Measurements from ENCODE around the gene SMG1. TPM values are rescaled to one million over a fixed set of nuclear protein-coding genes. Genes with fewer than 3 reads are reported as not detected.
"Not testable (repeated sequence)": the region's sequence is repeated elsewhere in the genome, so short reads cannot be mapped to it uniquely, and the experiment has no call there.

Gene SMG1
- total RNA-seq, 1 donor: 88.5 TPM

DNA sequence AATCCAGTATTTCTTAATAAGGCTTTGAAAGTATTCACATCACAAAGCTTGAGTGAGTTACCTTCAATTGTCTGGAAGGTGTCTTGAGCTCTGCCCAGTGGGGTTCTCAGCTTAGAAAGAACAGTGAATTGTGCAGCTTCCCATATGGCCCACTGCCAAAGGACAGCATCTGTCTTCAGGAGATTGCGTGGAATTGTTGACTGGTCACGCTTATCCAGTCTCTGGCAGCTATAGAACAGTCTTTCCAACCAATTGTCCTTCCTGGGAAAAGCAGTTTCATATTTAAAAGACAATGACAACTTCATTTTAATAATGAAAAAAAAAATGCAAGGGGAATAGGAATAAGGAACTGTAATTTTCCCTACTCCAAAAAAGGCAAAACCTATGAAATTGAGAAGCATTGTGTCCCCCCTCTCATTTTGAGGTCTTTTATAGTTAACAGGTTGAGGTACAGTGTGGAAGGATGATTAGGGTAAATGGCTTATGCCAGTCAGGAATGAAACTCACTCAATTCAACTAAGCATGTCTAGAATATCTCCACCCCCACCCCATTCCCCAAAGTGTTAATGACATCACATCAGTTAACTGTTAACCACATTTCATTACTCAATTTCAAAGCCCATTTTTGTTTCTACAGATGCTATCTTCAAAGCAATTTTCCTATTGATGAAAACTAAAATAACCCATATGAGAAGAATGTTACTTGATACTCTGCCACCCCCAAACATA, 57.0 kb downstream of the SMG1 start:
- not testable (repeated sequence) for H3K4me3 ChIP-seq (ENCODE audit: low read depth, low read length); DNase-seq (ENCODE audit: low read depth)

DNA sequence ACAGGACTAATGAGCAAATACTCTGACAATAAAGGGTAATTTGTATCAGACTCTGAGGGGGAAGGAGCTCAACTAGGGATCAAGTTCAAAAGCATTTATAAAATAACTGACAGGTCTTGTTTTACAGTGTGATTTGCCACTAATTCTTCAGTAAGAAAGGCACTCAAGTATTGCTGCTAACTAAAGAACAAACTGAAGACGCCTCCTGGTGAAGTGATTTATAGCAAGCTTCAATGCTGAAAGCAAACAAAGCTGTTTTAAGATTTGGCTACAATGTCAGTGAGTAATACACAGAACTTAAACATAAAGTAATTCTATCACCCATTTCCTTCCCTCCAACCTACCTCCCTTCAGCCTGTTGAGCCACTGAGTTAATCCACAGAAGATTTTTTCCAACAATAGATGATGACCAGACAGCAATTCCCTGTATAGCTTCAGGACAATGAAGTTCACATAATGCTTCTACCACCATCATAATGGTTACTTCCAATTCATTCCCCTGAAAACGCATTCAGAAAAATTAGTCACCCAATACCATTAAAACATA, 59.9 kb downstream of the SMG1 start:
- H3K4me3 ChIP-seq (ENCODE audit: low read depth, low read length): not testable (repeated sequence)
- peak; percentile 60 for DNase-seq (ENCODE audit: low read depth)

DNA sequence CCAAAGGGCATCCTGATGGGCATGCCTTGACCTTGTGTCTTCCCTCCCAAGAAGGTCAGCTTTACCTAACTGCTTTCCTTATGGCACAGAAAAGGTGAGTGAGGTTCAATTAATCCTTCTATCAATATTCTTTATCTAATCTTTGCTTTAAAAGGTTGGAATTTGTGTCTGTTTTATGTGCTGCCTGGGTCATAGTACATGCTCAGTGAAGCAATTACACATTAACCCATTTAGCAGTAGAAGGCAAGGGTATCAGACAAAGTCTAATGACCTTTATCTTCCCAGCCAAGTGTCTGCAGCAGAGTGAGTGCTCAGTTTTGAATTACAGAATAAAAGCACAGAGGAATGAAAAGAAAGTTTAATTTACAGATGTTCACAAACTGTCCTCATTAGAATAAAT, 63.3 kb downstream of the SMG1 start:
- not testable (repeated sequence) for DNase-seq (ENCODE audit: low read depth)

DNA sequence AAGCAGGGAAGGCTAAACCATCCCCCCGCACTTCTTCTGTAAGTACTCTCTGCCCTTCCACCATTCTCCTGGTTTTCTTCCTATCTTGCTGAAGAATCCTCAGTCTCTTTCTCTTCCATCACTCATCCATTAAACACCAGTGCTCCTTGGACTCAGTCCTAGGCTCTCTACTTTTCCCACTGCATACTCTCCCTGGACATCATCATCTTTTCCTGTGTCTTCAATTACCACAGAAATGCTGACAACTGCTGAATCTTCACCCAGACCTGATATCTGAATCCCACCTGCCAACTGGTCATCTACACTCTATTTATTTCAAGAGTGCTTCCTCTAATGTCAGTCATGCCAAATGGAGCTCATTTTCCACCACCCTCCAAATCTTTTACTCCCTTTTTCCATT, 71.0 kb downstream of the SMG1 start:
- no peak overlapping the region for H3K4me3 ChIP-seq (ENCODE audit: low read depth, low read length)
- no peak for DNase-seq (ENCODE audit: low read depth)
- TF ChIP-seq, protein P1, sequence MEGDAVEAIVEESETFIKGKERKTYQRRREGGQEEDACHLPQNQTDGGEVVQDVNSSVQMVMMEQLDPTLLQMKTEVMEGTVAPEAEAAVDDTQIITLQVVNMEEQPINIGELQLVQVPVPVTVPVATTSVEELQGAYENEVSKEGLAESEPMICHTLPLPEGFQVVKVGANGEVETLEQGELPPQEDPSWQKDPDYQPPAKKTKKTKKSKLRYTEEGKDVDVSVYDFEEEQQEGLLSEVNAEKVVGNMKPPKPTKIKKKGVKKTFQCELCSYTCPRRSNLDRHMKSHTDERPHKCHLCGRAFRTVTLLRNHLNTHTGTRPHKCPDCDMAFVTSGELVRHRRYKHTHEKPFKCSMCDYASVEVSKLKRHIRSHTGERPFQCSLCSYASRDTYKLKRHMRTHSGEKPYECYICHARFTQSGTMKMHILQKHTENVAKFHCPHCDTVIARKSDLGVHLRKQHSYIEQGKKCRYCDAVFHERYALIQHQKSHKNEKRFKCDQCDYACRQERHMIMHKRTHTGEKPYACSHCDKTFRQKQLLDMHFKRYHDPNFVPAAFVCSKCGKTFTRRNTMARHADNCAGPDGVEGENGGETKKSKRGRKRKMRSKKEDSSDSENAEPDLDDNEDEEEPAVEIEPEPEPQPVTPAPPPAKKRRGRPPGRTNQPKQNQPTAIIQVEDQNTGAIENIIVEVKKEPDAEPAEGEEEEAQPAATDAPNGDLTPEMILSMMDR (IDR thresholded peaks at IDR 0.05; ENCODE audit: insufficient read depth, low read depth, low read length): no peak

More for the DNA sequence above, 63.3 kb downstream of the SMG1 start:
- H3K4me3 ChIP-seq (ENCODE audit: low read depth, low read length): not testable (repeated sequence)

DNA sequence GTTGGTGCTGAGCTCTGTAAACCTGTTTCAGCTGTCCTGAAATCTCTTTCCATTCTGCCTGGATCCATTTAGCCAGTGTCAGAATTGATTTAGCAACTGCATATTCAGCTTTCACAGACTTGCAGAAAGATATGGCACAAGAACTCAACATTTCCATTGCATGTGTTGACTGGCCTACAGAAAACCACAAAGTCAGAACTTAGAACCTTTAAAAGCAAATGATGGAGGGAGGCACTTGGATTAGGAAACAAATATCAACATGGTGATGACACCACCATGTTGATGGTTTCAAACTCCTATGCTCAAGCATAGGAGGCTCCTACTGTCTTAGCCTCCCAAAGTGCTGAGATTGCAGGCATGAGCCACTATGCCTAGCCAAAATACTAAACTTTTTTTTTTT, 72.5 kb downstream of the SMG1 start:
- TF ChIP-seq, protein P1 (IDR thresholded peaks at IDR 0.05; ENCODE audit: insufficient read depth, low read depth, low read length): no peak
- no peak for DNase-seq (ENCODE audit: low read depth)
- no peak overlapping the region for H3K4me3 ChIP-seq (ENCODE audit: low read depth, low read length)

DNA sequence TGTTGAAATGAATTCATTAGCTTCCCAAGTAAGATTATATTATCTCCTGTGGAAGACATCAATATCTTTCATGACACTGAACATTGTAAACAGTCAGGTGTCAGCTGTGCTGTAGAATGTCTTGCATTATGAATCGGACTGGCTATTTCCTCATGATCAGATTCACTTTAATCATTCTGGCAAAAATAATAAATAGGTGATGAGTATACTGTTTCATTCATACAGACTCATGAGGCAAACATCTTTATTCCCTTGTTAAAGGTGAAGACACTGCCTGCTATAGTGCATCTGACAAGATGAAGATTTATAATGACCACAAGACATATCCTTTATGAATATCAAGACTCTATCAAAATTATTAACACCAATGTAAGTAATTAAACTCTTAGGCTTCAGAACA, 73.6 kb downstream of the SMG1 start:
- TF ChIP-seq, protein P1 (IDR thresholded peaks at IDR 0.05; ENCODE audit: insufficient read depth, low read depth, low read length): no peak
- no peak for DNase-seq (ENCODE audit: low read depth)
- H3K4me3 ChIP-seq (ENCODE audit: low read depth, low read length): no peak overlapping the region

DNA sequence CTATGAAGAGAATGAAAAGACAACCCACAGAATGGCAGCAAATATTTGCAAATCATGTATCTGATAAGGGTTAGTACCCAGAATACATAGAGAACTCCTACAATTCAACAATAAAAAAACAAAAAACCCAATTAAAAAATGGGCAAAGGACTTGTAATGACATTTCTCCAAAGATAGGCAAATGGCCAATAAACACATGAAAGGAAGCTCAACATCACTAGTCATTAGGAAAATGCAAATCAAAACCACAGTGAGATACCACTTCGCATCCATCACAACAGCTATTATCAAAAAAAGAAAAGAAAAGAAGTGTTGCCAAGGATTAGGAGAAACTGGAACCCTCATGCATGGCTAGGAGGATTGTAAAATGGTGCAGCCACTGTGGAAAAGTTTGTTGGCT, 79.8 kb downstream of the SMG1 start:
- H3K4me3 ChIP-seq (ENCODE audit: low read depth, low read length): no peak overlapping the region
- DNase-seq (ENCODE audit: low read depth): no peak
- TF ChIP-seq, protein P1 (IDR thresholded peaks at IDR 0.05; ENCODE audit: insufficient read depth, low read depth, low read length): no peak

DNA sequence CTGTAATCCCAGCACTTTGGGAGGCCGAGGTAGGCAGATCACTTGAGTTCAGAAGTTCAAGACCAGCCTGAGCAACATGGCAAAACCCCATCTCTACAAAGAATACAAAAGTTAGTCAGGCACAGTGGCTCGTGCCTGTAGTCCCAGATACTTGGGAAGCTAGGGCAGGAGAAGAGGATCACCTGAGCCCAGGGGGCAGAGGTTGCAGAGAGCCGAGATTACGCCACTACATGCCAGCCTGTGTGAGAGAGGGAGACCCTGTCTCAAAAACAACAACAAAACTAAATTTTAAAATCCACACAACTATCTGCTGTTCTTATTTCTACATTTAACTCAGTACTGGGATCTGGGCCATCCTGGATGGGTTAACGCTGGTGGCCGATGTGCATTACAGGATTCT, 83.6 kb downstream of the SMG1 start:
- DNase-seq (ENCODE audit: low read depth): no peak
- TF ChIP-seq, protein P1 (IDR thresholded peaks at IDR 0.05; ENCODE audit: insufficient read depth, low read depth, low read length): no peak
- no peak overlapping the region for H3K4me3 ChIP-seq (ENCODE audit: low read depth, low read length)

Data from fibroblast of villous mesenchyme (primary cell).